ENCODE measurements around the gene MYLK.
"Not testable (repeated sequence)": the region's sequence is repeated elsewhere in the genome, so short reads cannot be mapped to it uniquely, and the experiment has no call there.

MYLK gene, protein sequence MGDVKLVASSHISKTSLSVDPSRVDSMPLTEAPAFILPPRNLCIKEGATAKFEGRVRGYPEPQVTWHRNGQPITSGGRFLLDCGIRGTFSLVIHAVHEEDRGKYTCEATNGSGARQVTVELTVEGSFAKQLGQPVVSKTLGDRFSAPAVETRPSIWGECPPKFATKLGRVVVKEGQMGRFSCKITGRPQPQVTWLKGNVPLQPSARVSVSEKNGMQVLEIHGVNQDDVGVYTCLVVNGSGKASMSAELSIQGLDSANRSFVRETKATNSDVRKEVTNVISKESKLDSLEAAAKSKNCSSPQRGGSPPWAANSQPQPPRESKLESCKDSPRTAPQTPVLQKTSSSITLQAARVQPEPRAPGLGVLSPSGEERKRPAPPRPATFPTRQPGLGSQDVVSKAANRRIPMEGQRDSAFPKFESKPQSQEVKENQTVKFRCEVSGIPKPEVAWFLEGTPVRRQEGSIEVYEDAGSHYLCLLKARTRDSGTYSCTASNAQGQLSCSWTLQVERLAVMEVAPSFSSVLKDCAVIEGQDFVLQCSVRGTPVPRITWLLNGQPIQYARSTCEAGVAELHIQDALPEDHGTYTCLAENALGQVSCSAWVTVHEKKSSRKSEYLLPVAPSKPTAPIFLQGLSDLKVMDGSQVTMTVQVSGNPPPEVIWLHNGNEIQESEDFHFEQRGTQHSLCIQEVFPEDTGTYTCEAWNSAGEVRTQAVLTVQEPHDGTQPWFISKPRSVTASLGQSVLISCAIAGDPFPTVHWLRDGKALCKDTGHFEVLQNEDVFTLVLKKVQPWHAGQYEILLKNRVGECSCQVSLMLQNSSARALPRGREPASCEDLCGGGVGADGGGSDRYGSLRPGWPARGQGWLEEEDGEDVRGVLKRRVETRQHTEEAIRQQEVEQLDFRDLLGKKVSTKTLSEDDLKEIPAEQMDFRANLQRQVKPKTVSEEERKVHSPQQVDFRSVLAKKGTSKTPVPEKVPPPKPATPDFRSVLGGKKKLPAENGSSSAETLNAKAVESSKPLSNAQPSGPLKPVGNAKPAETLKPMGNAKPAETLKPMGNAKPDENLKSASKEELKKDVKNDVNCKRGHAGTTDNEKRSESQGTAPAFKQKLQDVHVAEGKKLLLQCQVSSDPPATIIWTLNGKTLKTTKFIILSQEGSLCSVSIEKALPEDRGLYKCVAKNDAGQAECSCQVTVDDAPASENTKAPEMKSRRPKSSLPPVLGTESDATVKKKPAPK (N-terminal part only)

DNA sequence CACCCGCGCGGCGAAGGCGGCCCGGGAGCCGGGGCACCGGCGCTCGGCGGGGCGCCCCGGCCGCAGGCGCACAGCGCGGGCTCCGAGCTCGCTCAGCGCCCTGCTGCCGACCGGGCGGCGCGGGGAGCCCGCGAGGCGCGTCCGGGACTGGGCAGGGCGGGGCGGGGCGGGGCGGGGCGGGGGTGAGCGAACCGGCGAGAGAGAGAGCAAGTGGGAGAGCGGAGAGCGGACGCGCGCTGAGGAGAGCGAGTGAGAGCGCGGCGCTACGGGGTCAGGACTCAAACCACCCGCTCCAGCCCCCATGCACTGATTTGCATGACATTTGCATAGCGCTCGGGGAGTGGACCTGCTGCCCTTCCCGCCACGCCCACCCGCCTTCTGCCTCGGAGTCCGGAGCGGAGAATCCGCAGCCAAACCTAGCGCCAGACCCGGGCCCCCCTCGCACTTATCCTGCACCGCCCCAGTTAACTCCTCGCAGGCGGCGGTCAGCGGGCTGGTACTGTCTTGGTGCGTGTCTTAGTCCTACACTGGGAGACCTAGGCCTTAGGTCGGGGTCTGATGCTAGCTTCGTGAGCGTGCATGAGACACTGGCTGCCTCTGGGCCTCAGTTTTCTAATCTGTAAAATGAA lies at the start of gene MYLK:
MYLK (minus strand) TSS at position 130 of the 629 bp plus-strand sequence. CDS start 90,491 bp downstream, outside the sequence.
- peak; percentile 76 for DNase-seq

DNA sequence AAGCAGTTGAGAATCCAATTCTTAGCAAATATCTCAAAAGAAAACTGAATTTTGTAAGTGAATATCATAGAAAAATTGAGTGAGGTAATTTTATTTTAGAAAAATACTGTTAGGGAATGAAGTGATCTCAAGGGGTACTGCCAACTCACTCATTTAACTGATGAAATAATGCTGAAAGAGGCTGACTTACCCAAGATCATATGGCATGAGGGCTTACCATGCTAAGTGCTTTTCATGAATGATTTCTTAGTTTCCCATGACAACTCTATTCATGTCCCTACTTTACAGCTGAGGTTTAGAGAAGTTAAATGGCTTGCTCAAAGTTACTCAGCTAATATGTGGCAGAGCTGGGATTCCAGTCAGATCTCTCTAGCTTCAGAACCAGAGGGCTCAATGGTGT lies 46.3 kb upstream of the MYLK start:
- no peak for DNase-seq

DNA sequence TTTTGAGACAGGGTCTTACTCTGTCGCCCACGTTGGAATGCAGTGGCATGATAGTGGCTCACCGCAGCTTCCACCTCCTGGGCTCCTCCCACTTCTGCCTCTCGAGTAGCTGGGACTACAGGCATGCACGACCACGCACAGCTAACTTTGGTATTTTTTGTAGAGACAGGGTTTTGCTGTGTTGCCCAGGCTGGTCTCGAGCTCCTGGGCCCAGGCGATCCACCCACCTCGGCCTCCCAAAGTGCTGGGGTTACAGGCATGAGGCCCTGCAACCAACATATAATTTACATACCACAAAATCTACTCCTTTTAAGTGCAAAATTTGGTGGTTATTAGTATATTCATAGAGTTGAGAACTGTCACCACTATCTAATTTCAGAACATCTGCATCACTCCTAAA lies 45.2 kb upstream of the MYLK start:
- DNase-seq, result no peak

DNA sequence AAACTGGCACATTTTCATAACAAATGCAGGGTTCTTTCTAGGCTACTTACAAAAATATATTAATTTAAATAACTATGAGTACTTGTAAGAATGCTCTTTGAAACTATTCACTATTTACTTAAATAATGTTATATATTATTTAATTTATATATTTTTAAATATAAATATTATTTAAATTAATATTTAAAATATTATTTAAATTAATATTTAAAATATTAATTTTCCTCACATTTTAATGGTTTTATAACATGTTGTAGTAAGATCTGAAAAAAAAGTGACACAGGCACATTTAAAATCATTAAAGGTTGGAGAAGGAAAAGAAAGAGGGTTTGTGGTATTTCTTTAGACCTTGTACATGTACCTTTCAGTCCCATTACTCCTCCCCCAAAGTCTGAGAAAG lies 42.3 kb upstream of the MYLK start:
- DNase-seq, result no peak

DNA sequence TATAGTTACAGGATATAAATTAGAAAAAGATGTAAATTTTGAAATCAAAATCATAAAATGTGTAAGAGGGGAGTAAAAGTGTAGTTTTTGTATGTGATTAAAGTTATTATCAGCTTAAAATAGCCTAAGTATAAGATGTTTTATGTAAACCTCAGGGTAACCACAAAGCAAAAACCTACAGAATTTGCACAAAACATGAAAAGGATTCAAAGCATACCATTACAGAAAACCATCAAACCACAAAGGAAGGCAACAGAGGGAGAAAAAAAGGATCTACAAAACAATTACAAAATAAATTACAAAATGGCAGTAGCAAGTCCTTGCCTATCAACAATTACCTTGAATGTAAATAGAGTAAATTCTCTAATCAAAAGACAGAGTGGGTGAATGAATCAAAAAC lies 36.7 kb upstream of the MYLK start:
- DNase-seq, result no peak

DNA sequence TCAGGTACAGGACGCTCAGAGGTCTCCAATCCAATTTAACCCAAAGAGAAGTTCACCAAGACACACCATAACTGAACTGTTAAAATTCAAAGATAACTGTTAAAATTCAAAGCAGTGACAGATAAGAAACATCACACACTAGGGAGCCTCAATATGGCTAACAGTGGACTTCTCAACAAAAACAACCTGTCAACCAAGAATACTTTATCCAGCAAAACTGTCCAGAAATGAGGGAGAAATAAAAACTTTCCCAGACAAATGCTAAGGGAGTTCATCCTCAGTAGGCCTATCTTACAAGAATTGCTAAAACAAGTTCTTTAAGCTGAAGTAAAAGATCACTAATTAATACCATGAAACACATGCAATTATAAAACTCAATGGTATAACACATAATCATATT lies 36.3 kb upstream of the MYLK start:
- no peak for DNase-seq

DNA sequence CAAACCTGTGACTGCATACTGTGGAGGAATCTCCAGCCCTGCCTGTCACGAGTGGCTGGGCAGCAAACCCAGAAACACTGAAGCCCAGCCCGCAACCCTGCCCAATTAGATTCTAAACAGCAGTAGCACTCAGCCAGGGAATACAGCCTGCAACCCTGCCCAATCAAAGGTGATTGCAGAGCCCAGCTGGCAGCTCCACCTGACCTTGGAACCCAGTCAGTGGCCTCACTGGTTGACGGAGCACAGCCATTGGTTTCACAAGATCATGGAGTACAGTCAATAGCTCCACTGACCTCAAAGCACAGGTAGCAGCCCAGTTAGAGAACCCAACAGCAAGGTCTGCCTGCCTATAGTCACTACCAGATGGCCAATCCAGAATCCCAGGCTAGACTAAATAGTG lies 35.2 kb upstream of the MYLK start:
- no peak for DNase-seq

DNA sequence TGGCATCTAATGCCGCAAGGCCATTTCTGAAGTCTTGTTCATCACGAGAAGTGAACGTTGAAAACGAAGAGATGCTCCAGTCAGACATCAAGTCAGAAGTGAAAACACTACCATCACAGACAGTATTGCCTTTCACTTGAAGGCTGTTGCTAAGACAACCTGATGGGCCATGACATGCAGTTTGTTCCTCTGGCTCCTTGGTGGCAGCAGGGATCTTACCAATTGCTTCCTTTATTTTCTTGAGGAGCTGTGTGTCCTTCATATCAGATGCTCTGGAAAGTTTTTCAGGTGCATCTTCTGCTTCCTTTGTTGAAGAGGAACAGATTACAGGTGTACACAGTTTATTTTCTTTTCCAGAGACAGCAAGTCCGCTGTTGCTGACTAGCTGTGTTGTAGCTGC lies 30.7 kb upstream of the MYLK start:
- no peak for DNase-seq

DNA sequence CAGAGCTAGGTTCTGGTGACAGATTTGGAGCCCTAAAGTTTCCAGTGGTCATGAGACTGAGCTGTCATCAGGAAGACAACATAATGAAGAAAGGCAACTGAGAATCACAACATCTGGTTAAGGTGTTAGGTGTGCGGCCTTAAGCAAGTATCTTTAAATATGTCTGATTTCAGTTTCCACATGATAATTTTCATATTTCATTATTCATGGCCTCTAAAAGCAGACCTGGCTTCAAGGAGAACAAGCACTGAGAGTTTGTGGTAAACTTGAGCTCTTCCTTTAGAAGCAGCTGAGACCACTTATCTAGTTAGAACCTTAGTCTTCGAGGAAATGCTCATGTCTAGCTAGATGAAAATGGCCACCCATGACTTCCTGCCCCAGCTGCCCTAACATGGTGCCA lies 25.7 kb upstream of the MYLK start:
- DNase-seq, result no peak

DNA sequence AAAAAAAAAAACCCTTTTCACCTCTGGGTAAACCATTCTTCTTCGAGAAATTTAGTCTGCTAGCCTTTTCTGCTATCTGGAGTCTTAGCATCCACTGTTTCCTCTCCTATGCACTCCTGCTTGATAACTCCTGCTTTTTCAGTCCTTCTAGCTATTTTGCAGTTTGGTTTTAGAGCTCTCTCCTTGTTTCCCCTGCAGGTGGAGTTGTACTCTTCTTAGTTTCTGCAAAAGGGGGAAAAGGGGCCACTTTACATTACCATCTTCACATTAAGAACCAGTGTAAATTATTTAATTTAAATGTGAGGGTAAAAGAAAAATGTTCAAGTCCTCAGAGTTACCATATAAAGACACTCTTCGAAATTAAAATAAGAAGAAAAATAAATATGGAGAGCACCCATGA lies 23.6 kb upstream of the MYLK start:
- DNase-seq, result no peak

DNA sequence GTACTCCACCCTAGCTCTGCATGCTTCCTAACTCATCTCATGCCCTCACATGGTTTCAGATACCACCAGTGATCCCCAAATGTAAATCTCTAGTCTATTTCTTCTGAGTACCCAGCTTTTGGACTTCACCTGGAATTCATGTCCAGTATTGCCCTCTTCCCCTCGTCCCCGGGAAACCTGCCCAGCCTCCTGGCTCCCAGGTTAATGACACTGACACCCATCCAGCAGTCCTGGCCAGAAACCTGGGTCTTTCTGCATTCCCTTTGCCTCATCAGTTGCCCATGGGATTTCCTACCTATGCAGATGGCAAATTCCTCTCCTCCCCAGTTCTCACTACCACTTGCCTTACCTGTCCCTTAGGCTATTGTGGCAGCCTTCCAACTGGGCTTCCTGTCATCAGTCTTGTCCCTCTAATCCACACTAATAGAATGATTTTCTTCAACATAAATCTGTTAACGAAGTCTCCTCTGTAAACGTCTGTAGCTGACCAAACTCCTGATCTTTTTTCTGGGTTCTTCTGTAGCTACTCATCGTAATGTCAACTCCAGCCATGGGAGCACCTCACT lies 15.3 kb upstream of the MYLK start:
- DNase-seq, result no peak

DNA sequence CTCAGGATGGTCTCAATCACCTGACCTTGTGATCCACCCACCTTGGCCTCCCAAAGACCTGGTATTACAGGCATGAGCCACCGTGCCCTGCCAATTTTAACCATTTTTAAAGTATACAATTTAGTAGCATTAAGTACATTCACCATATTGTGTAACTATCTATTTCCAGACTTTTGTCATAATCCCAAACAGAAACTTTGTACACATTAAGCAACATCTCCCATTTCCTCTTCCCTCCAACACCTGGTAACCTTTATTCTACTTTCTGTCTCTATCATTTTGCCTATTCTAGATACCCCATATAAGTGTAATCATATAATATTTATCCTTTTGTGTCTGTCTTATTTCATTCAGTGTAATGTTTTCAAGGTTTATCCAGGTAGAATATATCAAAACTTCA lies 8.9 kb upstream of the MYLK start:
- DNase-seq, result no peak

DNA sequence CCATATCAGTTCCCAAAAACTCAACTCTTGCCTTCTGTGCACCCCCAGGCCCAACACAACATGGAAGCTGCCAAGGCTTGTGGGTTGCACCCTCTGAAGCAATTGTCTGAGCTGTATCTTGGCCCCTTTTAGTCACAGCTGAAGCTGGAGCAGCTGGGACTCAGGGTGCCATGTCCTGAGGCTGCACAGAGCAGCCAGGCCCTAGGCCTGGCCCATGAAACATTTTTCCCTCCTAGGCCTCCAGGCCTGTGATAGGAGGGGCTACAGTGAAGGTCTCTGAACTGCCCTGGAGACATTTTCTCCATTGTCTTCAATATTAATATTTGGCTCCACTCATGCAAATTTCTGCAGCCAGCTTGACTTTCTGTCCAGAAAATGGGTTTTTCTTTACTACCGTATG lies 8.1 kb upstream of the MYLK start:
- DNase-seq, result no peak

DNA sequence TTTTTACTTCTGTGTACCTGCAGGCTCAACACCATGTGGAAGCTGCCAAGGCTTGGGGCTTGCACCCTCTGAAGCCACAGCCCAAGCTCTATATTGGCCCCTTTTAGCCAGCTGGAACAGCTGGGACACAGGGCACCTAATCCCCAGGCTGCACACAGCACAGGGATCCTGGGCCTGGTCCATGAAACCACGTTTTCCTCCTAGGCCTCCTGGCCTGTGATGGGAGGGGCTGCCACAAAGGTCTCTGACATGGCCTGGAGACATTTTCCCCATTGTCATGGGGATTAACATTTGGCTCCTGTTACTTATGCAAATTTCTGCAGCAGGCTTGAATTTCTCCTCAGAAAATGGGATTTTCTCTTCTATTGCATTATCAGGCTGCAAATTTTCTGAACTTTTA lies 6.9 kb upstream of the MYLK start:
- not testable (repeated sequence) for DNase-seq

DNA sequence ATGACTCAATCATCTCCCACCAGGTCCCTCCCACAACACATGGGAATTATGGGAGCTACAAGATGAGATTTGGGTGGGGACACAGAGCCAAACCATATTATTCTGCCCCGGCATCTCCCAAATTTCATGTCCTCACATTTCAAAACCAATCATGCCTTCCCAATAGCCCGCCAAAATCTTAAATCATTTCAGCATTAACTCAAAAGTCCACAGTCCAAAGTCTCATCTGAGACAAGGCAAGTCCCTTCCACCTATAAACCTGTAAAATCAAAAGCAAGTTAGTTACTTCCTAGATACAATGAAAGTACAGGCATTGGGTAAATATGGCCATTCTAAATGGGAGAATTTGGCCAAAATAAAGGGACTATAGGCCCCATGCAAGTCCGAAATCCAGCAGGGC lies 6.0 kb upstream of the MYLK start:
- not testable (repeated sequence) for DNase-seq

DNA sequence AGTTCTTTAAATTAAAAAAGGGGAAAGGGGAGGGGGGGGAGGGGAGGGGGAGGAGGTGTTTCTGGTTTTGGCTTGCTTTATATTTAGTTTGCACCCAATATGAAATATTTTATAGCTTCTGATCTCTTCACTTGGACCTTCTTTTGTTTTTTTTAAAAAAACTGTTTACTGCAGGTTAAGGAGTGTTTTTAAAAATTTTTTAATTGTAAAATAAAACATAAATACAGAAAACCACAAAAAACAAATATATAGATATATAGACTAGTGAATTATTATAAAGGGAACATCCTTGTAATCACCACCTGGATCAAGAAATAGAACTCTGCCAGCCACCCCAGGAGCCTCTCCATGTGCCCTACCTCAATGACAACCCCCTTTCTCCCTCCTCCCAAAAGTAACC lies 861 bp upstream of the MYLK start:
- no peak for DNase-seq

DNA sequence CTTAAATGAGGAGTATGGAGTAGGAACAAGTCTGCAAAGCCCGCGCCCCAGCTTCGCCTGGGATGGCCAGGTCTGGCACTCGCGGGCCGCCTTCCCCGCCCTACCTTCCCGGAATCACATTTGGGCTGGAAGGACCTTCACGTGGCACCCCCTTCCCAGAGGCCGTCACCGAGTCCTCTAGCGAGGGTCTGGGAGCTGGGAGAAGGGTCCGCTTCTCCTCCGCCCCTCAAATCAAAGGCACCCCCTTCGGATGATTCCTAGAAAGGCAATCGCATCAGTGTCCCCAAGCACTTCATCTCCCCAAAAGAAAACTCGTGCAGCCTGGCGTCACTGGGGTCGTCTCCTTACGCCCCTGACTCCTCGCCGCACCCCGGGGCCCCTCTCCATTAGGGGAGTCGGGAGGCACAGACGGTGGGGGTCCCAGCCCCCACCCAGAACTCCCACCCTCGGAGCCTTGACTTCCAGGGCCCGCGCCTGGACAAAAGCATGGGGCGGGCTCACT lies 380 bp downstream of the MYLK start:
- DNase-seq, result no peak

DNA sequence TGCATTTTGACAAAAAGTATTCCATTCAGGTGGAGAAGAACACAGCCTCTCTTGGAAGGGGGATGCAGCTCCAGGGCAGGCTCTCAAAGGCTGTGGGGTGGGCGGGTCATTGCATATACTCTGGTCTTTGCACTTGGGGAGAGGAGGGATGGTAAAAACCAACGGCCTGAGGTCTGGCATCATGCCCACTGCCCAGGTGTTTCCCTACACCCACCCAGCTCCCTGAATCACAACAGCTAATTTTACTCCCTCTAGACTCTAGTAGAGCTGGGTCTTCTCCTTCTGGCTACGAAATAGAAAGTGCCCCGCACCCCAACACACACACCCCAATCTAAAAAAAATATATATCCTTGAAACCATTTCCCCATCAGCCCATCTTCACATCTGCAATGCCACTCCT lies 1.0 kb downstream of the MYLK start:
- no peak for DNase-seq

DNA sequence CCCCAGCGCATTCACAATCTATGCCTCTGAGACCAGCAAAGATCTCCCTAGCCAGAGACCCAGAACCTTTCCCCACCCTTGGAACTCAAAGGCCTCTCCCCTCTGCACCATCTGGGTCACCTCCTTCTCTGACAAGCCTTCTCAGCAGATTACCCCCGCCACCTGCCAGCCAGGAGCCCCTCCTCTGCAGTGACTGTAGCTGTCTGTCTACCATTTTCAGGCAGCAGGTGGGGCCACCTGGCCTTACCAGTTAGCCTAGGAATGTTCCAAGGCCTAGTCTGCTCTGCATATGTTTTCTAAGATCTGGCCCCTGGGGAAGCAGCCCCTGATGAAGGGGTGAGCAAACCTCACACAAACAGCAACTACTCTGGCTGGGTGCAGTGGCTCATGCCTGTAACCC lies 2.4 kb downstream of the MYLK start:
- no peak for DNase-seq

DNA sequence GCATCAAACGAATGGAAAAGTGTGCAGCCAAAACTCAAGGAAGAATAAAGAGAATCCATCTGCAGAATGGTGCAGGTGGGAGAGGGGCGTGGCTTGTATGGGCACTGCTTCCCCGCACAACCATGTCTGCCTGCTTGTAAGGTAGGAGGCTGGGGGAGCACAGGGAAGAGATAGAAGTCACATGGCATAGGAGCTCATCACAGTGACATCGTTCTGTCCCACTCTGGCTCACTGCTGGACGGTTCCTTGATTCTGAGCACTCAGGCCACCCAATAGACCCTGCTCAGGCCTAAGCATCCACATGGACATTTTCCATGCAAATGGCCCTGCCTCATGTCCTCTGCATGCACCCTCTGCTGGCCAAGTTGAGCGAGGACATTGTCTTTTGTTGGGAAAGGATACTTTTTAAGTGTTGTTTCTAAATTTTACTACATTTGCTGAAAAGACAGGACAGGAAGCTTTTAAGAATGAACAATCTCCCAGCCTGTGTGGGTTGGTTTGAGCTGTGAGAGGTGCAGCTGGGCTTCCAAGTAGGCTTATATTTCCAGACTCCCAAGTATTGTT lies 3.1 kb downstream of the MYLK start:
- DNase-seq, result no peak

DNA sequence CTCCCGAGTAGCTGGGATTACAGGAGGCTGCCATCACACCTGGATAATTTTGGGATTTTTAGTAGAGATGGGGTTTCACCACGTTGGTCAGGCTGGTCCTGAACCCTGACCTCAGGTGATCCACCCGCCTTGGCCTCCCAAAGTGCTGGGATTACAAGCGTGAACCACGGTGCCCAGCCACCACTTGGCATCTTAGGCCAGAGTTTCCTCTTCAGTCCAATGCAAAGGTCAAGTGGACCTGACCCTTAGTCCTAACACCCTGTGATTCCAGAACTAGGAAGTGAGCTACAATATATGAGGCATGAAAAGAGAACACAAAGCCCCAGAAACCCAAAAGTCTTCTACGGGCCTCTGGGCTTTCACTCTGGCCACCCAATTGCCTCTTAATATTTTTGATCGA lies 5.3 kb downstream of the MYLK start:
- no peak for DNase-seq

DNA sequence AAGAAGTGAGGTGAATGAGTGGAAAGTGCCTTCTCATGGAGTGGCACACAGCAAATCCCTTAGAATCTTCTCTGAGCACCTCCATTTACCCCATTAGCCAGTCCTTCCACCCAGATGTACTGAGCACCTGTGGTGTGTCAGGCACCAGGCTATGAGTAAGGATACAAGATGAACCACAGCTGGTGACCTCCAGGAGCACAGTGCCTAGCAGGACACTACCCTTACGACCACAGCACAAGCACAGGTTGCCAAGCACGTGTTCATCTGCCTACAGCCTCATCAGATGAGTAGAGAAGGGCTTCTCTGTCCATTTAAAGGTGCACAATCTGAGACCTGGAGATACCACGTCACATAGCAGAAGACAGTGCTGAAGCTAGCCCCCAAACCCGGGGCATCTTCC lies 6.2 kb downstream of the MYLK start:
- DNase-seq, result no peak
